Posterior cingulate gyrus (tissue), 11 donors: Measurements from ENCODE around the gene CDPF1.

Source experiments
- DNase-seq, 10 donors: peaks; one replicate each; pipeline versions ENCODE4 v3.0.0 to v3.0.0-alpha.2; 2020 to 2021; ENCODE audit warnings: mixed read lengths in 3 of 10
- intact Hi-C: fragments of 100-400 bp; cut with DNase I; formaldehyde crosslinking; loops from one replicate; pipeline ENCODE4 v1.15.1; 2023

The CDPF1 gene

GRCh38 chr22:46196278-46196677, 53.8 kb downstream of the CDPF1 start:
- intact Hi-C loops, result no loop called here
- peak in 3 of 10 donors; percentile 24 to 82 (median 32) for DNase-seq

GRCh38 chr22:46195487-46196165, 54.5 kb downstream of the CDPF1 start:
- intact Hi-C loops, result no loop called here

More at GRCh38 chr22:46195487-46196165, 54.5 kb downstream of the CDPF1 start:
- no peak for DNase-seq
